Fibroblast of lung (primary cell): Measurements from ENCODE around the gene DCXR. TPM values are rescaled to one million over a fixed set of nuclear protein-coding genes. Genes with fewer than 3 reads are reported as not detected.

Source experiments
- DNase-seq, 2 donors: peaks; one replicate each; pipeline versions ENCODE4 v3.0.0 to v3.0.0-alpha.2; 2010; ENCODE audit warnings: low read depth in 2 of 2
- H2AFZ ChIP-seq: 2 replicates; pipeline ENCODE4 v1.5.1; 2012; ENCODE audit warnings: low read length, control low read depth, inconsistent platforms
- H3K27ac ChIP-seq: 2 replicates; pipeline ENCODE4 v1.5.1; 2011; ENCODE audit warnings: low read length, control low read depth; ENCODE audit not compliant: insufficient read depth
- H3K27me3 ChIP-seq: 2 replicates; pipeline ENCODE4 v1.5.1; 2011; ENCODE audit warnings: mild to moderate bottlenecking, low read length; ENCODE audit not compliant: control insufficient read depth, insufficient read depth
- H3K36me3 ChIP-seq: 2 replicates; pipeline ENCODE4 v1.5.1; 2011; ENCODE audit warnings: low read length; ENCODE audit not compliant: control insufficient read depth, insufficient read depth
- H3K4me1 ChIP-seq: 2 replicates; pipeline ENCODE4 v1.5.1; 2011; ENCODE audit warnings: low read length; ENCODE audit not compliant: control insufficient read depth, insufficient read depth; ENCODE audit errors: extremely low read depth
- H3K4me2 ChIP-seq: 2 replicates; pipeline ENCODE4 v1.5.1; 2011; ENCODE audit warnings: low read length, control low read depth; ENCODE audit not compliant: insufficient read depth; ENCODE audit errors: extremely low read depth
- H3K4me3 ChIP-seq, 4 experiments: fragments of 200-600 bp in 1 of 4; sonication (generic) in 1 of 4; replicated peaks in 1 of 4; 2 replicates each; pipeline ENCODE4 v1.5.1; 2011 to 2016; ENCODE audit warnings: low read length in 4 of 4, low read depth in 3 of 4, mild to moderate bottlenecking in 3 of 4, control low read depth in 2 of 4, inconsistent platforms in 1 of 4, mixed read lengths in 1 of 4; ENCODE audit not compliant: insufficient read depth in 1 of 4; ENCODE audit errors: control extremely low read depth in 1 of 4
- H3K79me2 ChIP-seq: 2 replicates; pipeline ENCODE4 v1.5.1; 2012; ENCODE audit warnings: mild to moderate bottlenecking, low read length, inconsistent platforms; ENCODE audit not compliant: control insufficient read depth, insufficient read depth
- H3K9ac ChIP-seq: 2 replicates; pipeline ENCODE4 v1.5.1; 2011; ENCODE audit warnings: mild to moderate bottlenecking, low read length, control low read depth; ENCODE audit not compliant: insufficient read depth
- H3K9me3 ChIP-seq: 2 replicates; pipeline ENCODE4 v1.5.1; 2012; ENCODE audit warnings: low read depth, low read length; ENCODE audit not compliant: control insufficient read depth, insufficient read depth
- H4K20me1 ChIP-seq: 2 replicates; pipeline ENCODE4 v1.5.1; 2011; ENCODE audit warnings: low read length; ENCODE audit not compliant: control insufficient read depth, insufficient read depth; ENCODE audit errors: extremely low read depth
- EZH2 ChIP-seq: IDR thresholded peaks from 2 replicates; pipeline ENCODE4 v1.5.1; 2012; ENCODE audit warnings: low read length, control low read depth, mild to moderate bottlenecking; ENCODE audit errors: missing control alignments
- polyA plus RNA-seq, 2 donors: library from polyadenylated mRNA; depleted of rRNA in 1 of 2; stranded (reverse) in 1 of 2; unstranded in 1 of 2; fragments of >200 nt; gene quantifications; 2 replicates each; pipeline ENCODE4 v1.2.1, GENCODE V29; 2011 to 2012; ENCODE audit warnings: missing spikeins in 1 of 2
- total RNA-seq: library from RNA; depleted of rRNA; stranded (reverse); fragments of >200 nt; gene quantifications from 2 replicates; pipeline ENCODE4 v1.2.1, GENCODE V29; 2014
- TF ChIP-seq, protein P1 (sequence below), 2 donors: IDR thresholded peaks in 1 of 2; conservative IDR thresholded peaks in 1 of 2; 1 replicate in 1 of 2; 2 replicates in 1 of 2; pipeline ENCODE4 v1.5.1; 2011 to 2012; ENCODE audit warnings: low read length in 2 of 2, control low read depth in 1 of 2, inconsistent platforms in 1 of 2, low read depth in 1 of 2, mild to moderate bottlenecking in 1 of 2

Gene DCXR
- total and polyA plus RNA-seq, 2 donors (not counting 1 experiment from before 2014, with no cell fraction given), result 34.8 to 43.6 TPM

DNA sequence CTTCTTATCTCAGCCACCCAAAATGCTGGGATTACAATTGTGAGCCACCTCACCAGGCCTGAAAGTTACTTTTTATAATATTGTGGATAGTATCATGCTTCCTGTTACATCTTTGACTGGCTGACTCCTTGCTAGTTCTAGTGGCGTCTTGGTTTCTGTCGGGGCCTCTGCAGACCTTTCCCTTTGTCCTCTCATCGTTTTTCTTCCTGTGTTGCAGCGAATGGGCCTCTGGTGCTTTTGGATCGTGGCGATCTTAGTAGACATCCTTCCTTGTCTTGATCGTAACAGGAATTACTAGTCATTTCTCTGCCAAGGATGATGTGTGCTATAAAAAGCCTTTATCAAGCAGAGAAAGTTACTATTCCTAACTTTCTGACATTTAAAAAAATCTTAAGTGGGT is 39.3 kb downstream of the DCXR start:
- Histone ChIP-seq H2AFZ (no peak overlapping the region), H3K4me3 (no peak overlapping the region), H3K4me2 (no peak overlapping the region), H3K27ac (no peak overlapping the region), H4K20me1 (no peaks in the 10 kb centered on the region), H3K27me3 (no peaks in the 10 kb centered on the region), H3K9me3 (no peaks in the 10 kb centered on the region), H3K9ac (no peak overlapping the region), H3K79me2 (no peaks in the 10 kb centered on the region), H3K36me3 (peaks cover 2% of the 10 kb centered on the region), H3K4me1 (peaks cover 9% of the 10 kb centered on the region)
- no peak for DNase-seq
- TF ChIP-seq, protein P1, sequence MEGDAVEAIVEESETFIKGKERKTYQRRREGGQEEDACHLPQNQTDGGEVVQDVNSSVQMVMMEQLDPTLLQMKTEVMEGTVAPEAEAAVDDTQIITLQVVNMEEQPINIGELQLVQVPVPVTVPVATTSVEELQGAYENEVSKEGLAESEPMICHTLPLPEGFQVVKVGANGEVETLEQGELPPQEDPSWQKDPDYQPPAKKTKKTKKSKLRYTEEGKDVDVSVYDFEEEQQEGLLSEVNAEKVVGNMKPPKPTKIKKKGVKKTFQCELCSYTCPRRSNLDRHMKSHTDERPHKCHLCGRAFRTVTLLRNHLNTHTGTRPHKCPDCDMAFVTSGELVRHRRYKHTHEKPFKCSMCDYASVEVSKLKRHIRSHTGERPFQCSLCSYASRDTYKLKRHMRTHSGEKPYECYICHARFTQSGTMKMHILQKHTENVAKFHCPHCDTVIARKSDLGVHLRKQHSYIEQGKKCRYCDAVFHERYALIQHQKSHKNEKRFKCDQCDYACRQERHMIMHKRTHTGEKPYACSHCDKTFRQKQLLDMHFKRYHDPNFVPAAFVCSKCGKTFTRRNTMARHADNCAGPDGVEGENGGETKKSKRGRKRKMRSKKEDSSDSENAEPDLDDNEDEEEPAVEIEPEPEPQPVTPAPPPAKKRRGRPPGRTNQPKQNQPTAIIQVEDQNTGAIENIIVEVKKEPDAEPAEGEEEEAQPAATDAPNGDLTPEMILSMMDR (conservative IDR thresholded peaks at IDR 0.05 in 1 of 2, IDR thresholded peaks at IDR 0.05 in 1 of 2; ENCODE audit: low read depth in 1 of 2, low read length in 2 of 2), result no peak
- no peak for TF ChIP-seq EZH2

DNA sequence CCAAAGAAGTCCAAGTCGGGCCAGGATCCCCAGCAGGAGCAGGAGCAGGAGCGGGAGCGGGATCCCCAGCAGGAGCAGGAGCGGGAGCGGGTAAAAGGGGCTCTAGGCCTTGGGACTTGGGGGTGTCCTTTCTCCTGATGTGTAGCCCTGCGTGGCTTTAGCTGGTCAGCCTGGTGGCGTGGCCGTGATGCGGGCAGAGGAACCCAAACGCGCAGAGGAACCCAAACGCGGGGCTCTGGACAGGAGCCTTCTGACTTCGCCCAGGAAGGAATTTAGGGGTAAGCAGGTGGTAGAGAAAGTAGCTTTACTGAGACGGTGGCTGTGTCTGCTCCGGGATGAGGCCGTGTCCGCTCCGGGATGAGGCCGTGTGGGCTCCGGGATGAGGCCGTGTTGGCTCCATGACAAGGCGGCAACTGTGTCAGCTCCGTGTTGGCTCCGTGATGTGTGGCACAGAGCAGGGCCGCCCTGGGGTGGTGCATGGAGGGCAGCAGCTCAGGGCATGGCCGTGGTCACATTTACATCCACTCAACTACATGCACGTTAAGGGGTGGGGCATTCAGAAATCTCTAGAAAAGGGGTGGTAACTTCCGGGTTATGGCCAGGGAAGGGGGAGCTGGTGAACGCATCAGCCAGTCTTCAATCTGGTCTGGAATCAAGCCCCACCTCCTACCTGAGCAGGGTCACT is 40.6 kb downstream of the DCXR start:
- H2AFZ ChIP-seq, result no peak overlapping the region
- no peak overlapping the region for H3K4me3 ChIP-seq
- no peaks in the 10 kb centered on the region for H3K79me2 ChIP-seq
- no peak for TF ChIP-seq EZH2
- TF ChIP-seq, protein P1 (conservative IDR thresholded peaks at IDR 0.05 in 1 of 2, IDR thresholded peaks at IDR 0.05 in 1 of 2; ENCODE audit: low read depth in 1 of 2, low read length in 2 of 2), result no peak
- no peak overlapping the region for H3K4me2 ChIP-seq
- H3K36me3 ChIP-seq, result peaks cover 2% of the 10 kb centered on the region
- peaks cover 9% of the 10 kb centered on the region for H3K4me1 ChIP-seq
- H4K20me1 ChIP-seq, result no peaks in the 10 kb centered on the region
- H3K9ac ChIP-seq, result no peak overlapping the region
- DNase-seq, result no peak
- H3K27ac ChIP-seq, result no peak overlapping the region
- no peaks in the 10 kb centered on the region for H3K9me3 ChIP-seq
- no peaks in the 10 kb centered on the region for H3K27me3 ChIP-seq

DNA sequence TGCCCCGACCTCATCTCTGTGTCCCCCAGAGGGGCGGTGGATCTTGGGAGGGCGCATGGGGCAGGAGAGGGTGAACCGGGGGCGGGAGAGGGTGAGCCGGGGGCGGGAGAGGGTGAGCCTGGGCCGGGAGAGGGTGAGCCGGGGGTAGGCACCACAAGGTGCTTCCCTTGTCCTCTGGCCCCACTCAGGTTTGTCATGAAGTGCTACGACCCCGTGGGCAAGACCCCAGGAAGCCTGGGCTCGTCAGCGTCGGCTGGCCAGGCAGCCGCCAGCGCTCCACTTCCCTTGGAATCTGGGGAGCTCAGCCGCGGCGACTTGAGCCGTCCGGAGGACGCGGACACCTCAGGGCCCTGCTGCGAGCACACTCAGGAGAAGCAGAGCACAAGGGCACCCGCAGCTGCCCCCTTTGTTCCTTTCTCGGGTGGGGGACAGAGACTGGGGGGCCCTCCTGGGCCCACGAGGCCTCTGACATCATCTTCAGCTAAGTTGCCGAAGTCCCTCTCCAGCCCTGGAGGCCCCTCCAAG is 41.2 kb downstream of the DCXR start:
- Histone ChIP-seq H3K27me3 (no peaks in the 10 kb centered on the region), H4K20me1 (no peaks in the 10 kb centered on the region), H3K4me3 (no peak overlapping the region), H3K4me2 (no peak overlapping the region), H3K9me3 (no peaks in the 10 kb centered on the region), H3K36me3 (peaks cover 2% of the 10 kb centered on the region), H3K27ac (no peak overlapping the region), H3K79me2 (no peaks in the 10 kb centered on the region), H3K4me1 (peaks cover 16% of the 10 kb centered on the region), H2AFZ (no peak overlapping the region), H3K9ac (no peak overlapping the region)
- TF ChIP-seq, protein P1 (conservative IDR thresholded peaks at IDR 0.05 in 1 of 2, IDR thresholded peaks at IDR 0.05 in 1 of 2; ENCODE audit: low read depth in 1 of 2, low read length in 2 of 2), result no peak
- no peak for TF ChIP-seq EZH2
- DNase-seq, result no peak
